Activated CD8-positive, alpha-beta memory T cell treated with anti-CD3 and anti-CD28 coated beads for 24 hours (primary cell): Measurements from ENCODE around the gene POMT2.
"Not testable (repeated sequence)": the region's sequence is repeated elsewhere in the genome, so short reads cannot be mapped to it uniquely, and the experiment has no call there.

Experiments used
- DNase-seq: peaks from one replicate; pipeline ENCODE4 v3.0.0-alpha.2; 2020

POMT2 gene

DNA sequence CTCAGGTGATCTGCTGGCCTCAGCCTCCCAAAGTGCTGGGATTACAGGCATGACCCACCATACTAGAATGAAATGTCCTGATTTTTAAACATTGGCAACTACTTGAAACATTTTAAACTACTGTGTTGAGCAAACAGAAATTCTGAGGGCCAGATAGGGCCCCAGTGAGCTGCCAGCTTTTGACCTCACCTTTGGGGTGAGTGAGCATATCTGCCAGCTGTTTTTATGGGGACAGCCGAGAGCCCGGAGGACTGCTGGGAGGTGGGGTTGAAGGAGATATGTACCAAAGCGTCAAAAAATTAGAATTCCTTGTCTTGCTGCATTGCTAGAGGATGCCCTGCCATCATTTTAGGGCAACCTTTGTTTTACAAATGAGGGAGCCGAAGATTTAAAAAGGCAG lies 2.9 kb upstream of the POMT2 start:
- no peak for DNase-seq

DNA sequence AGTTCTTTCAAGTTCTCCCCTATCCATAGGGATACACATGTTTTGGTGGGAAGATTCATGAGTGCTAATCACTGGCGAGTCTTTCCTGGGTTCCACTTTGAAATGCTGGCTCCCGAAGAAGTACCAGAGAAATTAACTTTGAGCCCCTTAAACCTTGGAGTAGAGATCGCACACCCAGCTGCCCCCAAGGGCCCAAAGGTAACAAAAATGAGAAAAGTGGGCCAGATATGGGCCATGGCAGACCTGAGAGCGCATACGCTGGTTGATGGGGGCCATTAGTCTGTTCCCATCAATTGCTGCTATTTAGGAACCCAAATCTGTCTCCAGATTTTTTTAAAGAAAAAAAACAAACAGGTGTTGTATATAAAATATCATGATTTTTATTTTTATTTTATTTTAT lies 2.3 kb upstream of the POMT2 start:
- DNase-seq: no peak

DNA sequence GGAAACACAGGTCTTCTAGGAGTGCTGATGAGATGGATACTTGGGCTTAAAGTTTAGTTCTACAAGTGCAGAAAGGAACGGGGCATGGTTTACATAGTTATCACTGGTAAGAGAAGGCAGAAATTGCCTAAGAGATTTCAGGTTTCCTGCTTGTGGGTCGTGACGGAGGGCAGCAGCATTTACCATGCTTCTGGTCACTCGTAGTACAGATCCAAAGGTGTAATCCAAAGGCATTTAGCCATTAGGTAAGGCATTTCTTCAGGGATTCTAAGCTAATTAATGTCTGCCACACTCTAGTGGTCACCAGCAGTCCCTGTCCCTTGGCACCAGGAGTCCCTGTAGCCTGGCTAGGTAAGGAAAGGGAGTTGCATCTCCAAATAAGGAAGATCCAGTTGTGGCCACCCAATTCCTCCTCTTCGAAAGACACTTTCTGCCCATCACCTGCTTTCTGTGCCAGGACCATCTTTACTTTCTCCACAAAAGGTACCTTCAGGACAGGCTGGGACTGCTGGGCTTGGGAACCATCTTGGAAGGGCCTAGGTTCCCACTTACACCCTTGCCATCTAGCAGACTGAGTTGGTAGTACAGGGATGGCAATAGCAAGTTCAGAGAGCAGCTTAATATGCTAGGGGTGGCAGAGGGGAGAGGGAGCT lies 1.7 kb upstream of the POMT2 start:
- no peak for DNase-seq

DNA sequence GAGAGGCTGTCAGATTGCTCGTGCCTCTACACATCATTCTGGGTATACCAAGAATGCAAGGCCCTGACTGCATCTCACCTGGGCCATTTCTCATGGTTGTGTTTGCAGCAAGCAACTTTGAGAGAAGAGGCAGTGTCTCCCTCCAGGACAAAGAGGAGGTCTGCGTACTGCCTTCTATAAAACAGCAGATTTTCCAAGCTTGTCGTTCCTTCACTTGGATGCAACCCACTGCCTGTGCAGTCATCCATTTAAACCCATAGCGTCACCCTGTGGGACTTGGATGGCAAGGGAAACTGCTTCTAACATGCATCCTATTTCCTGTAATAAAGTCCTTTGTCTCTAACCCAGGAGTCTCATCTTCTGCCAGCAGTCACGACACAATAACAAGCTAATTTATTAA lies 1.3 kb downstream of the POMT2 start:
- DNase-seq: no peak

DNA sequence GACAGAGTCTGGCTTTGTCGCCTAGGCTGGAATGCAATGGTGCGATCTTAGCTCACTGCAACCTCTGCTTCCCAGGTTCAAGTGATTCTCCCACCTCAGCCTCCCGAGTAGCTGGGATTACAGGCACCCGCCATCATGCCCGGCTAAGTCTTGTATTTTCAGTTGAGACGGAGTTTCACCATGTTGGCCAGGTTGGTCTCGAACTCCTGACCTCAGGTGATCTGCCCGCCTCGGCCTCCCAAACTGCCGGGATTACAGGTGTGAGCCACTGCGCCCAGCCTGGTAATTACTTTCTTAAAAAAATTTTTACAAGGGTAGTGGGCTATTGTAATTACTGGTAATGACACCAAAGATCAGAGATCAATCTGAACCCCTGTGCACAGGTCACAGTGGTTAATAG lies 1.9 kb downstream of the POMT2 start:
- DNase-seq: not testable (repeated sequence)

DNA sequence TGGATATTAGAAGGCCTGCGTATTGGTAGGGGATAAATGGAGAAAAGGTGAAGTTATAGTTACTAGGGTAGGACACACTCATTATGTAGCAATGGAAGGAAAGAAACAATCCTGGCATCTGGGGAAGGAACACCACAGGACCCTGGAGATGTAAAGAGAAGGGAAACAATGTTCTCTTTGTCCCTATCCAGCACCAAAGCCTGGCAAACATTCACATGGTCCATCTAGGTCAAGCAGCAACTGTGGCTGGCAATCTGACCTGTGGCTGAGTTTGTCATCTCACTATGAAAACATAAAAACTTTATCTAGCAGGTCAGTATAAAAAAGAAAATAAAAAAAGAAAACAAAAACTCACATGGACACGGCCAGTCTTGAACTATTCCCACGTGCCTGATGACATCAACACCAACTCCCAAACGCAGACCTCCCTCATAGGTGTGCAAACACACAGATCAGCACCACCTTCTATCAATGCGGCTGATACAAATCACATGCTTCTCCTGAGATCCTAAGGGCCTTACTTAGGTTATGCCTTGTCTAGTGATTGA lies 2.6 kb downstream of the POMT2 start:
- no peak for DNase-seq

DNA sequence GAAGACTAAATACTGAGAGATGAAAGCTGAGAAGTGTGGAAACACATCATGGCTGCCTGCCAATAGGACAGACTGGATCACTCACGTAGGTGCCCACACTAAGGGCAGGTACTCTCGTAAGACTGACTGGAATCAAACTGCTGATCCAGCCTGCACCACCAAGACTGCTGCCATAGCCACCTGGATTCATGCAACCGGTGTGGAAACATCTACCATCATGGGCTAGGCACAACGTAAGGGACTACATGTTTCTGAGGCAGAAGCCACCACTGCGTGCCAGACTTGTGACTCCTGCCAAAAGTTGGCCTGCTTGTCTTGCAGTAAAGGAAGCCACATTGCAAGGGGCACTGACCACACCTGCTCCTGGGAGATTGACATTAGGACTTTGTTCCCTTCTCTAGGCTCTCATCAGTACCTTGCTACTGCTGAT lies 3.8 kb downstream of the POMT2 start:
- no peak for DNase-seq

DNA sequence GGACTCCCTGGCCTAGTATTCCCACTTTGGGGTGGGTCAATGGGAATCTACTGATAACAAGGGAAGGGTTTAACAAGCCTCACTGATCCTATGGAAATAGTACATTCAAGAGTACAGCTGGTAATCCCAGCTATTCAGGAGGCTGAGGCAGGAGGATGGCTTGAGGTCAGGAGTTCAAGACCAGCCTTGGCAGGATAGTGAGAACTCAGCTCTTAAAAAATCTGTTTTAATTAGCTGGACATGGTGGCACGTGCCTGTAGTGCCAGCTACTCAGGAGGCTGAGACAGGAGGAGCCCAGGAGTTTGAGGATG lies 4.5 kb downstream of the POMT2 start:
- DNase-seq: no peak

DNA sequence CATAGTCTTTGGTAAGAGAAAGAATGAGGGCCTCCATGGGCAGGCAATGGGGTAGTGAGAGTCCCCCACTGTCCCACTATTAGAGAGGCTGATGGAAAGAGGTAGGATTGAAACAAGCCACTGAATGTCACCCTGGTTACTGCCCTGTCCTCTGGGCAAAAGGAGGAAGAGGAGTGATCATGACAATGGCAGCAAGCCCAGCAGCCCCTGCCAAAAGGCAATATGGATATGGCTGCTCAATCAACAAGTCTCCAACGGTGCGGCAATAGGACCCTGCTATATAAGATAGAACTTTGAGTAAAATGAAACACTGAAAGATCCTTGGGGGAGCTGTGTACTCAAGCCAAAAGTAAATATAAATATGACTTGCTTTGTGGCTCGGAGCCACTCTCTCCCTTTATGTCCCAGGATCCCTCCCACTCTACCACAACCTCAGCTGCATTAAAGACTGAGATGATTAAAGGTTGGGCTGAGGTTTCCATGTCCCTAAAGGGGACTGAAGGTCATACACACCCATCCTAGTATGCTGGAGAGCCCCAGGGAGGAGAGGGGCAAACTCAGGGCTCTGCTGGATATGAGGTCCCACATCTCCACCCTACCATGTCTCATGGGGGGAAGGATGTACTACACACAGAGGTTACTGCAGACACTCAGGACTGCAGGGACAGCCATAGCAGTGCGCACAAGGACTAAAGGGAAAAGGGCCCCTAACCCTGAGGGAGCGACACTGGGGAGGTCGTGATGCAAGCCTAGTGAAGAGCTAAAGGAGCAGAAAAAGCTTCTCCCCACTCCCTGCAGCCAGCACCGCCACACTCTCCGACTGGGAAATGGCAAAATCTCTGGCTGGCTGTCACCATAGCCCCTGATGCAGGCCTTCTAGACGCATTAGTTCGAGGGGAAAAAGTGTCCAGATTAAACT lies 5.9 kb downstream of the POMT2 start:
- no peak for DNase-seq

DNA sequence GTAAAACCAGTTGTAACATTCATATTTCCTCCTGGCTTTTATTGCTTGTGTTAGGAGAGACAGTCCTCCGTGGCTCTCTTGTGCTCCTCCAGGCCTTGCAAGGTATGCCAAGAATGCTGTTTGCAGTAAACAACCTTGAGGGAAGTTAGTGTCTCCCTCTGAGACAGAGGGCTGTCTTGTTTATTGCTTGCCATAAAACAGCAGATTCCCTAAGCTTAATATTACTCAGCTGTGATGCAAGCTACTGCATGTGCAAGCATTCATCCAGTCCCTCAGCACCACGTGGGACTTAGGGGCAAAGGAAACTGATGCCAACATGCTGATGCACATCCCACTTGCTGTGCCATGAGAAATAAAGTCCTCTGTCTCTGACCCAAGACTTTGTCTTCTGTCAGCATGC lies 6.6 kb downstream of the POMT2 start:
- no peak for DNase-seq

DNA sequence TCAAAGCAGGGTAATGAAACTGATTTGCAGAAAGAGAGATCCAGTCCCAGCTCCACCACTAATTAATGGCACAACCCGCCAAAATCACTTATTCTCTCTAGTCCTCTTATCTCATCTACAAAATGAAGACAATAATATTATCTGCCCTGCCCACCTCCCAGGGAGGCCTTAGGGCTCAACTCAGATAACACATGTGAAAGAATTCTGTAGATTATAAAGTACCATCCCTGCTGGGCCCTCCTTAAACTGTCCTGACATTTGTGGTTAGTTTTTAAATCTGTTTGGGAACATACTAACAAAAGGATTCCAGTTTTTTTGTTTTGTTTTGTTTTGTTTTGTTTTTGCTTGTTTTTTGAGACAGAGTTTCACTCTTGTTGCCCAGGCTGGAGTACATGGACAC lies 7.3 kb downstream of the POMT2 start:
- DNase-seq: no peak

DNA sequence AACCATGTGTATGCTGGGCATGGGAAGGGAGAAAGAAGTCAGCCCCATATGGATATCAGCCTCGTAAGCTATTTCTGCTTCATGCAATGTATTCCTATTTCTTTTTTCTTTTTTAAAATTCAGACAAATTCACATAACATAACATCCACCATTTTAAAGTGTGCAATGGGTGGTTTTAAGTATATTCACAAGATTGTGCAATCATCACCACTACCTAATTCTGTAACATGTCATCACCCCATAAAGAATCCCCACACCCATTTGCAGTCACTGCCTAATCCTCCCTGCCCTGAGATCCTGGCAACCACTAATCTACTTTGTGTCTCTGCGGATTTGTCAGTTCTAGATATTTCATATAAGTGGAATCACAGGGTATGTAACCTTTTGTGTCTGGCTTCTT lies 9.5 kb downstream of the POMT2 start:
- DNase-seq: no peak

DNA sequence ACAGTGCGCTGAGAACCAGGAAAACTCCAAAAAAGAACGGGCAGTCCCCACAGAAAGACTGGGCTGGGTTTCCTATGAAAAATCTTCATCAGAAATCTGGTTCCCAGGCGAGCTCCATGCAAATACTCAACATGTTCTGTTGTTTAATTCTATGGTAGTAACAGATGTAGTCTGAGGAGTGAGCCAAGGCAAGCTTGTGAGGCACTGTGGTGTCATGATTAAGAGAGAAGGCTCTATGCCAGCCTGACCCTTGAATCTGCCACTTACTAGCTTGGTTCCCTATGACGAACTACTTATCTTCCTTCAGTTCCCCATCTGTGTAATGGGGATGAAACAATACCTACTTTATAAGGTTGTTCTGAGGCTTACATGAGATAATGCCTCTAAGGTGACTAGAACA lies 10.7 kb downstream of the POMT2 start:
- DNase-seq: no peak

DNA sequence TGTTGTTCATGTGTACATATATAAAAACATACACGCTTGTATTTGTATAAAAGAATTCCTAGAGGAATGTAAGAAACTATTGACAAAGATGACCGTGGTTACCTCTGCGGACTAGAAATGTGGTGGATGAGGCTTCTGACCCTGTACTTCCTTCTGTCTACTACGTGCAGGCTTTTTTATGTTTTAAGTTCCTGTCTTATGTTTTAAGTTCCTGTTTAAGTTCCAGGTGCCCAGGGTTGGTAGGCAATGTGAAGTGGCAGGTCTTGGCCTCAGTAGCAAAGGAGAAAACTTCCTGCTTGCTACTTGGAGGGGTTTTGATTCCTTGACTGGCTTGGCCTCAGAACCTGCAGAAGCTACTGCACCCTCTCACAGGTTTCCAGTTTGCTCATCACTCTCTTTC lies 11.6 kb downstream of the POMT2 start:
- DNase-seq: no peak

DNA sequence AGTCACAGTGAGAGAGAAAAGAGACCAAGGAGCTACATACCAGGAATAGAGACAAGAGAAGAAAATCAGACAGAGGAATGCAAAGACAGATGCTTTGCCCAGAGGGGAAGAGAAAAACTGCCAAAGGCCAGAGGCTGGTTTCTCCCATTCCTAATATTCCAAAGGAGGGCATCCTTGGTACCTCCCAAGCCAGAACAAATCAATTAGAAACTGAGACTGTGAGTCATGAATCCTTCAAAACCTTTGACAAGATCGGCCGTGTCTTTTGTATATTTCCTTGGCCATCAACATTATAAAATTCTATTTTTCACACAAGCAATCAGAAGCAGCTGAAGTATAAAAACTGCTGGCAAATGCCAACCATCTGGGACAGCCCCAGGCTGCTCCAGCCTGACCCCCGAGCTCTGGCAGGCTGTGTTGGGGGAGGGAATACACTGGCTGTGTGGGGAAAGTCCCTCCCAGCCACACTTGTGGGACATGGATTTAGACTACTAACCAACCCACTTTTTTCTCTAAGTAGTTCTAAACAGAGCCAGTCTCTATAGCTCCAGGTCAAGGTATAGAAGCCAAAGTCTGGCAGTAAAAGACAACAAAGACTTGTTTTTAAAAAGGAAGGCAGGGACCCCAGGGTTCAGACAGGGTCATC lies 13.7 kb downstream of the POMT2 start:
- no peak for DNase-seq

DNA sequence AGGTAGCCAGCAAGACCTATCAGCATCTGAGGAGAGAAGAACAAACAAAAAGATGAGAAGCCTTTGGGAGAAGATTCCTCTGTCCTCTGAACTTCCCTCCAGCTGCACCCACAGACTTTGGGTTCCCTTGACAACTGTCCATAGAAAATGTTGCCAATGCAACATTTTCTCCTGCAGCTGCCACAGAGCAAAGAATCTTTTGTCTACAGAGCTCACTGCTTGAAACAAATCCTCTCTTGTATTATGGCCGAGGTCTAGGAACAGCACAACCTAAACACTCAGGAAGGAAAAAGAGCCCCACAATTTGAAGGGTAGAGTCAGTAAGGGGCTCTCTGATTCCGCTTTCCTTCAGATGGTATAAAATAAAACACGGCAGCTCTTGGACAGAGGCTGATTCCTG lies 14.3 kb downstream of the POMT2 start:
- DNase-seq: no peak

DNA sequence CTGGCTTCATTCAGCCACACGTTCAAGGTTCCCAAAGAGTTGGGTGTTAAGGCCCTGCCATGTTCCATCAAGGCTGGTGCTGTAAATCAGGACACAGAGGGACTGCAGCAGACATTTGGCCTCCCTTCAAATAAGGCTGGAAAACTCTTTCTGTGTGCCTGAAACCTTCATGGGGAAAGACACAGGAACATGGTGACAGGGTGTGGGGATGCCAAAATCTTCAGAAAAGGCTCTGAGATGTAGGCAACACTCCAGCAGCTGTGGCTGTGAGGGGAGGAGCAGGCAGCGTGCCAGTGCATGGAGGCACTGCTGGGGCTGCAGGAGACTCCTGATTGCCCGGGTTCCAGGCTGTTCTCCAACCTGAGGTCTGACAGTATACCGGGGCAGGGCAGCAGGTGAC lies 15.0 kb downstream of the POMT2 start:
- no peak for DNase-seq

DNA sequence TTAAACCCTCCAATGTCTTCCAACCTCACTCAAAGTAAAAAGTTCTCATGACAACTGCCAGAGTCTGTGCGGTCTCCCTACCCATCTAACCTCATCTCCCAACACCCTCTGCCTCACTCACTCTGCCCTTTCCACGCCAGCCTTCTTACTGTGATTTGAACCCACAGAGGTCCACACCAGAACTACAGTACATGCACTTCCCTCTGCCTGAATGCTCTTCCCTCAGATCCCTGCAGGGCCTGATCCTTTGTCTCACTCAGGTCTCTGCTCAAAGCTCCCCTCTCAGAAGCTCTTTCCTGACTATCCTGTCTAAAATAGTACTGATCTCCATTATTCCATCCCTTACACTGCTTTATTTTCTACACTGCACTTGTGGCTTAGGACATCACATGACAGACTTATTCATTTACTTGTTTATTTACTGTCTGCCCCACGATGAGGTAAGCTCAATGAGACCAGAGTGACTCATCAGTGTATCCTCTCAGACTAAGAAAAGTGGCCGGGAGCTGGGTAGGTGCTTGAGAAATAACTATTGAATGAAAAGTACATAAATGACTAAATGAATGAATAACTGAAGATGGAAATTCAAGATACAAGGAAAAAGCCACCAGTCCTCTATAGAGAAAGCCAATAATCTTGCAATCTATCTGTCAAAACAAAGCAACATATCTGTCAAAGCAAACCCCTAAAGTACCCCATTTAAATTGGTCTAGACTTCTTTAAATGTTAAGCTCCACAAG lies 17.1 kb downstream of the POMT2 start:
- no peak for DNase-seq

DNA sequence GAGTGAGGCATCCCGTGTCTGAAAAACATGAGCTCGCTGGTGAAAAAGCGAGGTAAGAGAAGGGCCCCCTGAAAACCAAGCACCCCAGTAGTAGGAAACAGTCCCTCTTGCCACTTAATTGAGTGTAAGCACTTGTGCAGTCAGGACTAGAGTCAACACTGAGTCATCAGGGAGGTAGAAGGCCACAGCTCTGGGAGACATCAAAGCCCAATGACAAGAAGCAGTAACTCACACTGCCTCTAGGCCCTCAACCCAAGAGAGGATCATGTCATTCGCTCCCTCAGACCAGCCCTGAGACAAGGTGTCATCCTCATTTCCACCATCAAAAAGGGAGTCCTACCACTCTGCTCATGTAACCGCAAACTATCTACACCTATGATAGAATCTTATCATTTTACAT lies 17.8 kb downstream of the POMT2 start:
- DNase-seq: no peak

DNA sequence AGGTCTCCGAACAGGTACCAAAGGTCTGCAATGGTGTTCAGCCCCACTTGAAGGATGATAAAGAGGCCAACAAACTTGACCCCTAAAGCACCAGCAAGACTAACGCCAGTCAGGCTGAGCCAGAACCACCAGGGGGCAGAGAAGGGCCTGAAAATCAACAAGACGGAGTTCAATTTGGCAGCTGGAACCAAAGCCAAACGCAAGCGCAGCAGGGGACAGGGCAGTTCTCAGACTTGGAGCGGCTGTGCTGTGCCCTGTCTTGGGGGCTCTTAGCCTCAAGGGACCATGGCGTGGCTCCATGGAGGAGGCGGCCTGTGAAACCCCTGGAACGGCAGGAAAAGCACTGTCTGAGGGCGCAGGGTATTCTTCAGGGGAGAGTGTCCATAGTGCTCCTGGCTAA lies 19.6 kb downstream of the POMT2 start:
- peak; percentile 70 for DNase-seq

DNA sequence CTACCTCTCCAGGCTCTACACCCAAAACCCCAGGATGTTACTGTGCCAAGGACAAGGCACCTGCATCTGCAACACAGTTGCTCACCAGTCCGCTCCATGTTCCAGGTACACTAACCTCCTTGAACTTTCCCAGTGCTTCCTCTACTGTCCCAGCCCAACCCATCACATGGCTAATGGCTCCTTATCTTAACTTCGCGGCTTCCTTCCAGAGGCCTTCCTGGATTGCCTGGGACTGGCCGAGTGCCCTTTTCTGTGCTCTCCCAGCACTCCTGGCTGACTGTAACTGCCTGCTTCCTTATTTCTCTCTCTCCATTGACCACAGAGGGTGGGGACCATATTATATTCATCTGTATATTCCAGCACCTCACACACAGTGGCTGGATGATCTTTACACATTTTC lies 20.9 kb downstream of the POMT2 start:
- no peak for DNase-seq

DNA sequence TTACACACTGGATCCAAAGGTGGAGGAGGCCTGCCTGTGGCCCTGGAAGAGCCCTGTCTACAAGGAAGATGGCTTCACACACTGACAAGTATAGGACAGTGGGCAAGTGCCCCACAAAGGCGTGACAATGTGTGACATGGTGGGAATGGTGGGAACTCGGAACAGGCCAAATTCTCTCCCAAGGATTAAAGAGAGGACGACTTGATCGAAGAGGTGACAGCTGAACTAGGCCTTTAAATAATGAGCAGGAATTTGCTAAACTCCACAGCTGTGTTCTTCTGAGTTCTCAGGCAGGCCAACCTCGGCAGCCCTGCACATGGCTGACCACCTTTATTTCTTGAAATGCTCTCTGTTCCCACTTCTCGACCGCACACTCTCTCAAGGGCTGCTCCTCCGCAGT lies 23.8 kb downstream of the POMT2 start:
- DNase-seq: no peak

DNA sequence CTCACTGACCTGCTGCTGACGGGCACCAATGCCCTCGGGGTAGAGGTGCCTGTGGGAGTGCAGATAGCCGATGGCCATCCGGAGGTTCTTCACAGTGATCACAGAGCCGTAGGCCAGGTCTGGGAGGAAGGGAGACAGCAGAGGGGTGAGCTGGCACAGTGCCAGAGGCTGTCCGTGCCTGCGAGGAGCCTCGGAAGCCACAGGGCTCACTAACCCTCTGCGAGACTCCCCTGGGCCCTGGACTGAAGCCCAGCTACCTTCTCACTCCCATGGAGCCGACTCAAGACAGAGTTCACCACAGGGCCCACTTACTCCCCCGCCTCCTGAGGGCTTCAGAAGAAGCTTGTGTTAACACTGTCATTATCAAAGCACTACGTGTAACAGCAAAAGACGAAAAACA lies 24.5 kb downstream of the POMT2 start:
- DNase-seq: no peak
